ENCODE results near the gene ABCF2.

ABCF2 gene

GRCh38 chr7:151238924-151239836, 12.2 kb upstream of the ABCF2 start:
- Histone ChIP-seq H3K4me3 (ENCODE audit: insufficient read depth in 1 of 2, low read depth in 1 of 2, low read length in 2 of 2) (no peak overlapping the region), H3K18ac (ENCODE audit: low read depth in 1 of 2, low read length in 2 of 2) (no peak overlapping the region), H4K8ac (ENCODE audit: low read length) (no peak overlapping the region), H4K91ac (ENCODE audit: low read length) (no peak overlapping the region), H2BK120ac (ENCODE audit: low read depth, low read length) (no peak overlapping the region), H3K79me1 (replicated peaks; ENCODE audit: low read length, poor library complexity, severe bottlenecking) (peaks cover 26% of the 10 kb centered on the region), H3K4me2 (ENCODE audit: low read length, poor library complexity, severe bottlenecking) (no peak overlapping the region), H2BK5ac (ENCODE audit: low read depth, low read length, poor library complexity, severe bottlenecking) (no peak overlapping the region), H2BK12ac (ENCODE audit: low read length in 2 of 2) (no peak overlapping the region), H3K27ac (ENCODE audit: low read length, poor library complexity, severe bottlenecking) (no peak overlapping the region), H3K14ac (ENCODE audit: low read length in 2 of 2) (no peak overlapping the region), H2BK15ac (ENCODE audit: low read depth, poor library complexity, severe bottlenecking) (no peak overlapping the region), H3K4ac (ENCODE audit: low read depth in 1 of 2, low read length in 2 of 2) (no peak overlapping the region), H3K9me3 (ENCODE audit: control insufficient read depth, low read length) (no peaks in the 10 kb centered on the region), H2AFZ (ENCODE audit: low read depth, low read length) (no peak overlapping the region), H2AK5ac (ENCODE audit: low read length, severe bottlenecking) (no peak overlapping the region), H3K9ac (ENCODE audit: low read length) (no peak overlapping the region), H3K36me3 (ENCODE audit: control insufficient read depth in 1 of 2, insufficient read depth in 2 of 2, low read depth in 1 of 2, low read length in 2 of 2) (peaks cover 79 to 87% of the 10 kb centered on the region in 2 experiments), H3K23ac (ENCODE audit: low read length in 2 of 2) (no peak overlapping the region), H3K4me1 (ENCODE audit: control insufficient read depth, insufficient read depth, low read depth, low read length) (peaks cover 16% of the 10 kb centered on the region), H3K27me3 (ENCODE audit: control insufficient read depth in 1 of 2, insufficient read depth in 1 of 2, low read length in 2 of 2) (no peaks in the 10 kb centered on the region)
- no peak for DNase-seq
- 94% methylated on average over 25 of the region's 25 CpGs for WGBS

GRCh38 chr7:151238190-151238810, 11.3 kb upstream of the ABCF2 start:
- Histone ChIP-seq H3K79me1 (replicated peaks; ENCODE audit: low read length, poor library complexity, severe bottlenecking) (peaks cover 21% of the 10 kb centered on the region), H3K9me3 (ENCODE audit: control insufficient read depth, low read length) (no peaks in the 10 kb centered on the region), H3K4me3 (ENCODE audit: insufficient read depth in 1 of 2, low read depth in 1 of 2, low read length in 2 of 2) (no peak overlapping the region), H3K14ac (ENCODE audit: low read length in 2 of 2) (no peak overlapping the region), H2BK15ac (ENCODE audit: low read depth, poor library complexity, severe bottlenecking) (no peak overlapping the region), H4K91ac (ENCODE audit: low read length) (no peak overlapping the region), H3K4me1 (ENCODE audit: control insufficient read depth, insufficient read depth, low read depth, low read length) (peaks cover 21% of the 10 kb centered on the region), H3K4ac (ENCODE audit: low read depth in 1 of 2, low read length in 2 of 2) (no peak overlapping the region), H3K27me3 (ENCODE audit: control insufficient read depth in 1 of 2, insufficient read depth in 1 of 2, low read length in 2 of 2) (no peaks in the 10 kb centered on the region), H2BK12ac (ENCODE audit: low read length in 2 of 2) (no peak overlapping the region), H2BK120ac (ENCODE audit: low read depth, low read length) (no peak overlapping the region), H3K27ac (ENCODE audit: low read length, poor library complexity, severe bottlenecking) (no peak overlapping the region), H3K18ac (ENCODE audit: low read depth in 1 of 2, low read length in 2 of 2) (no peak overlapping the region), H2AK5ac (ENCODE audit: low read length, severe bottlenecking) (no peak overlapping the region), H2BK5ac (ENCODE audit: low read depth, low read length, poor library complexity, severe bottlenecking) (no peak overlapping the region), H3K23ac (ENCODE audit: low read length in 2 of 2) (no peak overlapping the region), H2AFZ (ENCODE audit: low read depth, low read length) (no peak overlapping the region), H3K36me3 (ENCODE audit: control insufficient read depth in 1 of 2, insufficient read depth in 2 of 2, low read depth in 1 of 2, low read length in 2 of 2) (peaks cover 81 to 88% of the 10 kb centered on the region in 2 experiments), H4K8ac (ENCODE audit: low read length) (peak overlapping the region; percentile 15), H3K4me2 (ENCODE audit: low read length, poor library complexity, severe bottlenecking) (no peak overlapping the region), H3K9ac (ENCODE audit: low read length) (no peak overlapping the region)
- WGBS = 92% methylated on average over 16 of the region's 17 CpGs
- no peak for DNase-seq

DNA sequence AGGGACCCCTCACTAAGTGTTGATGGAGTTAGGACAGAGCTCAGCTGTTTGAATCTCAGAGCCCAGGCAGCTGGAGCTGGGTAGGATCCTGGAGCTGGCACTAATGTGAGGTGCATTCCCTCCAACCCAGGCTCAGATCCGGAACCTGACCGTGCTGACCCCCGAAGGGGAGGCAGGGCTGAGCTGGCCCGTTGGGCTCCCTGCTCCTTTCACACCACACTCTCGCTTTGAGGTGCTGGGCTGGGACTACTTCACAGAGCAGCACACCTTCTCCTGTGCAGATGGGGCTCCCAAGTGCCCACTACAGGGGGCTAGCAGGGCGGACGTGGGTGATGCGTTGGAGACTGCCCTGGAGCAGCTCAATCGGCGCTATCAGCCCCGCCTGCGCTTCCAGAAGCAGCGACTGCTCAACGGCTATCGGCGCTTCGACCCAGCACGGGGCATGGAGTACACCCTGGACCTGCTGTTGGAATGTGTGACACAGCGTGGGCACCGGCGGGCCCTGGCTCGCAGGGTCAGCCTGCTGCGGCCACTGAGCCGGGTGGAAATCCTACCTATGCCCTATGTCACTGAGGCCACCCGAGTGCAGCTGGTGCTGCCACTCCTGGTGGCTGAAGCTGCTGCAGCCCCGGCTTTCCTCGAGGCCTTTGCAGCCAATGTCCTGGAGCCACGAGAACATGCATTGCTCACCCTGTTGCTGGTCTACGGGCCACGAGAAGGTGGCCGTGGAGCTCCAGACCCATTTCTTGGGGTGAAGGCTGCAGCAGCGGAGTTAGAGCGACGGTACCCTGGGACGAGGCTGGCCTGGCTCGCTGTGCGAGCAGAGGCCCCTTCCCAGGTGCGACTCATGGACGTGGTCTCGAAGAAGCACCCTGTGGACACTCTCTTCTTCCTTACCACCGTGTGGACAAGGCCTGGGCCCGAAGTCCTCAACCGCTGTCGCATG, 10.5 kb upstream of the ABCF2 start:
- no peak overlapping the region for H2BK120ac ChIP-seq (ENCODE audit: low read depth, low read length)
- H3K9ac ChIP-seq (ENCODE audit: low read length) = no peak overlapping the region
- no peak overlapping the region for H3K4me3 ChIP-seq (ENCODE audit: insufficient read depth in 1 of 2, low read depth in 1 of 2, low read length in 2 of 2)
- no peaks in the 10 kb centered on the region for H3K27me3 ChIP-seq (ENCODE audit: control insufficient read depth in 1 of 2, insufficient read depth in 1 of 2, low read length in 2 of 2)
- no peak overlapping the region for H3K27ac ChIP-seq (ENCODE audit: low read length, poor library complexity, severe bottlenecking)
- H3K9me3 ChIP-seq (ENCODE audit: control insufficient read depth, low read length) = no peaks in the 10 kb centered on the region
- DNase-seq = no peak
- H2BK5ac ChIP-seq (ENCODE audit: low read depth, low read length, poor library complexity, severe bottlenecking) = no peak overlapping the region
- no peak overlapping the region for H2BK15ac ChIP-seq (ENCODE audit: low read depth, poor library complexity, severe bottlenecking)
- no peak overlapping the region for H3K4ac ChIP-seq (ENCODE audit: low read depth in 1 of 2, low read length in 2 of 2)
- H3K4me1 ChIP-seq (ENCODE audit: control insufficient read depth, insufficient read depth, low read depth, low read length) = peaks cover 22% of the 10 kb centered on the region
- no peak overlapping the region for H2AK5ac ChIP-seq (ENCODE audit: low read length, severe bottlenecking)
- peaks cover 16% of the 10 kb centered on the region for H3K79me1 ChIP-seq (replicated peaks; ENCODE audit: low read length, poor library complexity, severe bottlenecking)
- peaks cover 80 to 81% of the 10 kb centered on the region in 2 experiments for H3K36me3 ChIP-seq (ENCODE audit: control insufficient read depth in 1 of 2, insufficient read depth in 2 of 2, low read depth in 1 of 2, low read length in 2 of 2)
- H2AFZ ChIP-seq (ENCODE audit: low read depth, low read length) = no peak overlapping the region
- H4K91ac ChIP-seq (ENCODE audit: low read length) = no peak overlapping the region
- 96% methylated on average over 44 of the region's 44 CpGs for WGBS
- H3K23ac ChIP-seq (ENCODE audit: low read length in 2 of 2) = no peak overlapping the region
- no peak overlapping the region for H3K4me2 ChIP-seq (ENCODE audit: low read length, poor library complexity, severe bottlenecking)
- no peak overlapping the region for H2BK12ac ChIP-seq (ENCODE audit: low read length in 2 of 2)
- no peak overlapping the region for H3K14ac ChIP-seq (ENCODE audit: low read length in 2 of 2)
- H4K8ac ChIP-seq (ENCODE audit: low read length) = peak overlapping the region; percentile 15
- no peak overlapping the region for H3K18ac ChIP-seq (ENCODE audit: low read depth in 1 of 2, low read length in 2 of 2)
